KMS-11 (cell line): ENCODE results near the gene KRTAP4-7.
"Not testable (repeated sequence)": the region's sequence is repeated elsewhere in the genome, so short reads cannot be mapped to it uniquely, and the experiment has no call there.

Experiments
- H2AFZ ChIP-seq: fragments of 200-600 bp; sonication (generic); 2 replicates; pipeline ENCODE4 v1.6.1; 2016; ENCODE audit warnings: antibody characterized with exemption, mixed run types, low read depth
- H3K27ac ChIP-seq: fragments of 200-600 bp; sonication (generic); 2 replicates; pipeline ENCODE4 v1.6.1; 2016; ENCODE audit warnings: mild to moderate bottlenecking, mixed run types
- H3K27me3 ChIP-seq: fragments of 200-600 bp; sonication (generic); 2 replicates; pipeline ENCODE4 v1.6.1; 2017; ENCODE audit warnings: mild to moderate bottlenecking, low read depth, mixed run types, moderate library complexity; ENCODE audit not compliant: insufficient read depth
- H3K36me3 ChIP-seq: fragments of 200-600 bp; sonication (generic); 2 replicates; pipeline ENCODE4 v1.6.1; 2017; ENCODE audit warnings: mild to moderate bottlenecking, mixed run types; ENCODE audit not compliant: insufficient read depth
- H3K4me1 ChIP-seq: fragments of 200-600 bp; sonication (generic); 2 replicates; pipeline ENCODE4 v1.6.1; 2016; ENCODE audit warnings: mild to moderate bottlenecking, low read depth, mixed run types; ENCODE audit not compliant: poor library complexity, severe bottlenecking
- H3K4me2 ChIP-seq: fragments of 200-600 bp; sonication (generic); 2 replicates; pipeline ENCODE4 v1.7.0; 2016; ENCODE audit warnings: mild to moderate bottlenecking, mixed run types
- H3K4me3 ChIP-seq: fragments of 200-600 bp; sonication (generic); IDR thresholded peaks from 2 replicates; pipeline ENCODE4 v1.6.1; 2017; ENCODE audit warnings: low read depth, low read length, mixed read lengths; ENCODE audit not compliant: insufficient read depth
- H3K79me2 ChIP-seq: fragments of 200-600 bp; sonication (generic); 2 replicates; pipeline ENCODE4 v1.6.1; 2016; ENCODE audit warnings: low read depth, mixed run types; ENCODE audit not compliant: insufficient read depth
- H3K9ac ChIP-seq: fragments of 200-600 bp; sonication (generic); 2 replicates; pipeline ENCODE4 v1.6.1; 2016; ENCODE audit warnings: mild to moderate bottlenecking, mixed run types
- H4K20me1 ChIP-seq: fragments of 200-600 bp; sonication (generic); 2 replicates; pipeline ENCODE4 v1.6.1; 2016; ENCODE audit warnings: mild to moderate bottlenecking, mixed run types; ENCODE audit not compliant: insufficient read depth
- CTCF ChIP-seq: fragments of 200-600 bp; sonication (generic); conservative IDR thresholded peaks from 2 replicates; pipeline ENCODE4 v1.6.1; 2017; ENCODE audit warnings: low read depth, mild to moderate bottlenecking, antibody characterized with exemption, low read length, moderate library complexity, mixed read lengths

KRTAP4-7 gene

GRCh38 chr17:41082626-41083025 is 1.3 kb upstream of the KRTAP4-7 start:
- Histone ChIP-seq H3K27ac (no peak overlapping the region), H2AFZ (no peak overlapping the region), H3K4me1 (no peaks in the 10 kb centered on the region), H3K79me2 (no peaks in the 10 kb centered on the region), H3K4me2 (no peak overlapping the region), H3K36me3 (no peaks in the 10 kb centered on the region), H3K9ac (no peak overlapping the region), H4K20me1 (no peaks in the 10 kb centered on the region), H3K4me3 (no peak overlapping the region), H3K27me3 (no peaks in the 10 kb centered on the region)
- TF ChIP-seq CTCF: no peak

GRCh38 chr17:41083427-41083826 is 523 bp upstream of the KRTAP4-7 start:
- not testable (repeated sequence) for H3K4me3 ChIP-seq, H4K20me1 ChIP-seq, H3K4me1 ChIP-seq, H3K79me2 ChIP-seq, H3K27me3 ChIP-seq, H3K4me2 ChIP-seq, H3K36me3 ChIP-seq, H2AFZ ChIP-seq, H3K9ac ChIP-seq, H3K27ac ChIP-seq

GRCh38 chr17:41088760-41089352 is 4.9 kb downstream of the KRTAP4-7 start:
- H2AFZ ChIP-seq, H3K36me3 ChIP-seq, H3K4me1 ChIP-seq, H3K27me3 ChIP-seq, H3K4me3 ChIP-seq, H3K27ac ChIP-seq, H3K79me2 ChIP-seq, H3K9ac ChIP-seq, H4K20me1 ChIP-seq: not testable (repeated sequence)
- peak overlapping the region; percentile 10; the same call in 1 of the 2 replicates for H3K4me2 ChIP-seq

- Histone ChIP-seq H3K9ac (no peak overlapping the region), H2AFZ (no peak overlapping the region), H3K4me3 (no peak overlapping the region), H3K36me3 (no peaks in the 10 kb centered on the region), H4K20me1 (no peaks in the 10 kb centered on the region), H3K4me1 (no peaks in the 10 kb centered on the region), H3K79me2 (no peaks in the 10 kb centered on the region), H3K27me3 (no peaks in the 10 kb centered on the region), H3K4me2 (no peak overlapping the region), H3K27ac (no peak overlapping the region)
- no peak for TF ChIP-seq CTCF
Observed at GRCh38 chr17:41096055-41096454, 12.1 kb downstream of the KRTAP4-7 start.

- no peak within 1 kb of the TSS for H3K27ac ChIP-seq
- H3K27me3 ChIP-seq: no peaks in the 10 kb centered on the region
- no peak for TF ChIP-seq CTCF
- H3K4me3 ChIP-seq: no peak within 1 kb of the TSS
- no peak within 1 kb of the TSS for H2AFZ ChIP-seq
- no peaks in the 10 kb centered on the region for H4K20me1 ChIP-seq
- H3K9ac ChIP-seq: no peak within 1 kb of the TSS
- H3K4me1 ChIP-seq: no peaks in the 10 kb centered on the region
- H3K79me2 ChIP-seq: no peaks in the 10 kb centered on the region
- H3K4me2 ChIP-seq: no peak within 1 kb of the TSS
- no peaks in the 10 kb centered on the region for H3K36me3 ChIP-seq
Observed at GRCh38 chr17:41098042-41098441, 14.1 kb downstream of the KRTAP4-7 start, which contains the start of gene KRTAP4-8. Gene KRTAP4-8, minus strand, starts transcription at chr17:41098142. Its CDS starts 58 bp downstream, at chr17:41098084.
